ENCODE data around the gene CUEDC1. TPM values are rescaled to one million over a fixed set of nuclear protein-coding genes. Genes with fewer than 3 reads are reported as not detected.

Gene CUEDC1
- total RNA-seq, 4 donors from 2014 or later: 17.1 to 25.7 (median 22.1) TPM

GRCh38 chr17:57881143-57881542, 74.1 kb downstream of the CUEDC1 start:
- DNase-seq (ENCODE audit: low spot score) (no peak), ATAC-seq (ENCODE audit: low FRiP score) (peak; percentile 16)
- no peak for TF ChIP-seq CTCF (IDR thresholded peaks at IDR 0.05)

- no peak for ATAC-seq (ENCODE audit: low FRiP score)
- no peak for TF ChIP-seq CTCF (IDR thresholded peaks at IDR 0.05)
- DNase-seq (ENCODE audit: low spot score): no peak
Observed at GRCh38 chr17:57880086-57880456, 75.1 kb downstream of the CUEDC1 start.

GRCh38 chr17:57879437-57880085, 75.7 kb downstream of the CUEDC1 start:
- DNase-seq (ENCODE audit: low spot score): no peak
- no peak for TF ChIP-seq CTCF (IDR thresholded peaks at IDR 0.05)
- ATAC-seq (ENCODE audit: low FRiP score): no peak

GRCh38 chr17:57877803-57878377, 77.3 kb downstream of the CUEDC1 start:
- DNase-seq (ENCODE audit: low spot score): no peak
- no peak for TF ChIP-seq CTCF (IDR thresholded peaks at IDR 0.05)
- no peak for ATAC-seq (ENCODE audit: low FRiP score)

- DNase-seq (ENCODE audit: low spot score) (no peak), ATAC-seq (ENCODE audit: low FRiP score) (no peak)
- TF ChIP-seq CTCF (IDR thresholded peaks at IDR 0.05): no peak
Observed at GRCh38 chr17:57876866-57877237, 78.4 kb downstream of the CUEDC1 start.

GRCh38 chr17:57876023-57876865, 79.0 kb downstream of the CUEDC1 start:
- DNase-seq (ENCODE audit: low spot score): no peak
- no peak for ATAC-seq (ENCODE audit: low FRiP score)
- TF ChIP-seq CTCF (IDR thresholded peaks at IDR 0.05): no peak

All from omental fat pad (tissue), 4 donors.